Retinal pigment epithelial cell (primary cell): ENCODE results near the gene BCL6B.
"Not testable (repeated sequence)": the region's sequence is repeated elsewhere in the genome, so short reads cannot be mapped to it uniquely, and the experiment has no call there.

Experiments
- DNase-seq: peaks from one replicate; pipeline ENCODE4 v3.0.0-alpha.2; 2010; ENCODE audit warnings: low read depth
- H3K4me3 ChIP-seq: 2 replicates; pipeline ENCODE4 v1.5.1; 2011; ENCODE audit warnings: mild to moderate bottlenecking, low read length, control low read depth, moderate library complexity
- CTCF ChIP-seq: conservative IDR thresholded peaks from 2 replicates; pipeline ENCODE4 v1.5.1; 2011; ENCODE audit warnings: low read depth, low read length, control low read depth, inconsistent platforms

The BCL6B gene

GRCh38 chr17:7043182-7043496 is 20.3 kb downstream of the BCL6B start:
- peak overlapping the region; percentile 43 for H3K4me3 ChIP-seq
- no peak for DNase-seq
- TF ChIP-seq CTCF = no peak

GRCh38 chr17:7043497-7044198 is 20.8 kb downstream of the BCL6B start, which contains the start of gene SLC16A11:
Gene SLC16A11, minus strand, starts transcription at chr17:7044092. Its CDS starts 579 bp downstream, at chr17:7043513.
- TF ChIP-seq CTCF = no peak
- DNase-seq = no peak
- peak within 1 kb of the TSS; percentile 43 for H3K4me3 ChIP-seq

DNA sequence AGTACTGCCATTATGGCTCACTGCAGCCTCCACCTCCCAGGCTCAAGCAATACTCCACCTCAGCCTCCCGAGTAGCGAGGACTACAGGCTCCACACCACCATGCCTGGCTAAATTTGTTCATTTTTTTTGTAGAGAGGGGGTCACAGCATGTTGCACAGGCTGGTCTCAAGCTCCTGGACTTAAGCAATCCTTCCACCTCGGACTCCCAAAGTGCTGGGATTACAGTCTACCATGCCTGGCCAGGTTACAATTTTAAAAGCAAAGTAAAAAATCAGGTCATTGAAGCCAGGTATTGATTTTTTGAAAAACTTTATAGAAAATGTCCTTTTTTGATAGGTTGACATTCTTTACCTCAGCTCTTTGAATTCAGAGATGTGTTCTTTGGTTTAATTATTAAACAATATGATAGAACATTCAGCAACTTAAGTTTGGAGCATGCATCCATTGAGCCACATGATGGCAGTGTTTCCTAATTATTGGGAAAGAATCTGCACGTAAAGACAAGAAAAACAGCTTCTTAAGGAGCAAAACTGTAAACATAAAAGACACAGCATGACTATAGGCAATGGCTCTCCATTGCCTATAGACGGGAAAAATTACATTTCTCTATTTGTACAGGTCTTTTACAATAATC is 22.8 kb downstream of the BCL6B start:
- peak; percentile 75 for TF ChIP-seq CTCF
- peak; percentile 39 for DNase-seq
- H3K4me3 ChIP-seq = no peak overlapping the region

- H3K4me3 ChIP-seq = no peak overlapping the region
- TF ChIP-seq CTCF = no peak
- no peak for DNase-seq
Measured at GRCh38 chr17:7046127-7046724, 23.4 kb downstream of the BCL6B start.

DNA sequence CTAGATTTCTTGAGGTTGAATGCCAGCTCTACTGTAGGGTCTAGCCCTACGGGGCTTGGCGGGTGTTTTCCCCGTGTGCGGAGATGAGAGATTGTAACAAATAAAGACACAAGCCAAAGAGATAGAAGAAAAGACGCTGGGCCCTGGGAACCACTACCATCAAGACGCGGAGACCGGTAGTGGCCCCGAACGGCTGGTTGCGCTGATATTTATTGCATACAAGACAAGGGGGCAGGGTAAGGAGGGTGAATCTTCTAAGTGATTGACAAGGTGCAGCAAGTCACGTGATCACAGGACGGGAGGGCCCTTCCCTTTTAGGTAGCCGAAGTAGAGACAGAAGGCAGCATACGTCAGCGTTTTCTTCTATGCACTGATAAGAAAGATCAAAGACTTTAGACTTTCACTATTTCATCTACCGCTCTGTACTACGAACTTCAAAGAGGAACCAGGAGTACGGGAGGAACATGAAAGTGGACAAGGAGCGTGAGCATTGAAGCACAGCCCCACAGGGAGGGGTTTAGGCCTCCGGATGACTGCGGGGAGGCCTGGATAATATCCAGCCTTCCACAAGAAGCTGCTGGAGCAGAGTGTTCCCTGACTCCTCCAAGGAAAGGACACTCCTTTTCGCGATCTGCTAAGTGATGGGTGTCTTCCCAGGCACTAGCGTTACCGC is 24.0 kb downstream of the BCL6B start:
- not testable (repeated sequence) for DNase-seq, H3K4me3 ChIP-seq

GRCh38 chr17:7047566-7047965 is 24.7 kb downstream of the BCL6B start:
- TF ChIP-seq CTCF = no peak
- no peak for DNase-seq
- no peak overlapping the region for H3K4me3 ChIP-seq

GRCh38 chr17:7048968-7049367 is 26.1 kb downstream of the BCL6B start:
- TF ChIP-seq CTCF = no peak
- no peak for DNase-seq
- H3K4me3 ChIP-seq = no peak overlapping the region

GRCh38 chr17:7050583-7050982 is 27.7 kb downstream of the BCL6B start:
- DNase-seq, H3K4me3 ChIP-seq: not testable (repeated sequence)
